UCSD-AML1 (cell line): ENCODE measurements around the gene CNTNAP1.
"Not testable (repeated sequence)": the region's sequence is repeated elsewhere in the genome, so short reads cannot be mapped to it uniquely, and the experiment has no call there.

ENCODE experiments used
- DNase-seq: peaks from one replicate; lab custom pipeline; 2025; ENCODE audit not compliant: unreplicated experiment; lab: John Stamatoyannopoulos, UW

Gene CNTNAP1

DNA sequence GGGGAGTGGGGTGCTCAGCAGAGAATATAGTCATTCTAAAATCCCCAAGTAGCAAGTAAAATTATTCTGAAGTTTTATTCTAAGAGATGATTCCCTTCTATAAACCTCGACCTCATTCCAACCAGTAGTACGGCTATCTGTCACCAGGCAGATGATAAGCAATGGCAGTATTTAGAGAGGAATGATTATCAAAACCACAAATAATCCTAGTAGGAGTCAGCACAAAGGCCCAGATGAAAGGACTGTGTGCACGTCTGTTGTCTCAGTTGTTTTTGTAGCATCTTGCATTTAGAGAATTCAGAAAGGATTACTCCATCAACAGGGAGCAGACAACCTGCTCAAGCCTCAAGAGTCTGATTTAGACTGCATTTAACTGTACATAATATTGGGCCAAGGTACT is 41.3 kb downstream of the CNTNAP1 start:
- no peak for DNase-seq

DNA sequence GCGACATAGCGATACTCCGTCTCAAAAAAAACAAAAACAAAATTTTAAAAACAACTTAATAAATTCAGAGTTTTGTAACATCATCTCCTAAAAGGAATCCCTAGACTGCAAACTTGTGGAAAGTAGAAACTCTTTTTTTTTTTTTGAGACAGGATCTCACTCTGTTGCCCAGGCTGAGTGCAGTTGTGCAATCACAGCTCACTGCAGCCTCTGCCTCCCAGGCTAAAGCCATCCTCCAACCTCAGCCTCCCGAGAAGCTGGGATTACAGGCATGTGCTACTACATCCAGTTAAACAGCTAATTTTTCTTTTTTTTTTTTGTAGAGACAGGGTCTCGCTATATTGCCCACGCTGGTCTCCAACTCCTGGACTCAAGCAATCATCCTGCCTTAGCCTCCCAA is 42.8 kb downstream of the CNTNAP1 start:
- no peak for DNase-seq

DNA sequence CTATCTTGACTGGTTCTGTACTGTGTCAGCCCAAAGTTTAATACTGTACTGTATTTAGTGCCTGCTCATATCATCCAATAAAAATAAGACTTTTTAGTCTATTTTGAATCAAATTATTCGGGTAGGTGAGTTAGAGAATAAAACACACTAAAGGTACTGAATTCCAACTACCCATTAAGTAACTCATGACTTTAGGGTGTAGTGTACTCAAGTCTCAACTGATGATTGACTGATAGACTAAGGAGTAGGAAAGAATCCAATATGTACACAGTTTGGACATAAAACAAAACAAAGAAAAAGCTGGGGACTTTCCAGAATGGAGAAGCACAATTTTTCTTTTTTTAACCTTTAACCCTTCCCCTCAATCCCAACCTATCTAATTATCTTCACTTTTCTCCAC is 58.4 kb downstream of the CNTNAP1 start:
- no peak for DNase-seq

DNA sequence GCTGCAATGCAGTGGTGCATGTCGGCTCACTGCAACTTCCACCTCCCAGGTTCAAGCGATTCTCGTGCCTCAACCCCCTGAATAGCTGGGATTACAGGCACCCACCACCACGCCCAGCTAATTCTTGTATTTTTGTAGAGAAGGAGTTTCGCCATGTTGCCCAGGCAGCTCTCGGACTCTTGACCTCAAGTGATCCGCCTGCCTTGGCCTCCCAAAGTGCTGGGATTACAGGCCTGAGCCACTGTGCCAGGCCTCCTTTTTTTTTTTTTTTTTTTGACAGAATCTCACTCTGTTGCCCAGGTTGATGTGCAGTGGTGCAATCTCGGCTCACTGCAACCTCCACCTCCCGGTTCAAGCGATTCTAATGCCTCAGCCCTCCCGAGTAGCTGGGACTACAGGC is 60.6 kb downstream of the CNTNAP1 start:
- not testable (repeated sequence) for DNase-seq

DNA sequence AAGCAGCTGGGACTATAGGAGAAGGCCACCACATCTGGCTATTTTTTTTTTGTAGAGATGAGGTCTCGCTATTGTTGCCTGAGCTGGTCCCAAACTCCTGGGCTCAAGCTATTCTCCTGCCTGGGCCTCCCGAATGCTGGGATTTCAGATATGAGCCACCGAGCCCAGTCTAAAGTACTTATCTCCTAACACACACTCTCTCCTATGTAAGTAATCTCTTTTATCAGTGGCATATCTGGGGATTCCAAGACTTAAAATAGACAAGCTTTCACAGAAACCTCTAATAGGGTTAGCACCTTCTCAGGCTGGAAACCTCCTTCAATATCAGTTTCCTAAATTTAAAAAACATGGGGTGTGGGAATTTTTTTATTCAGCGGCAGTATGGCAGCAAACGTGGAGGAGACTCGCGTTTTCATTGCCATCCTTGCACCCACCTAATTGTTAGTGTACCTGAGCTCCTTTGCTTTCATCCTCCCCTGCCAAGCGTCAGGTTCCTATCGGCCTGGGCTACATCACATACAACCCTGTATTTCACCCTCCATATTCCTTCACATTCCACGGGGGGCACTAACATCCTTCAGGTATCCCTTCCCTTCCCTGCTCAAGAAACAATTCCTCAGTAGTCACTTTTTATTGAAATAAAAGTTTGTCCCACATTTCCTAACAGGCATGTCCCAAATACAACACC is 61.4 kb downstream of the CNTNAP1 start:
- DNase-seq, result no peak

DNA sequence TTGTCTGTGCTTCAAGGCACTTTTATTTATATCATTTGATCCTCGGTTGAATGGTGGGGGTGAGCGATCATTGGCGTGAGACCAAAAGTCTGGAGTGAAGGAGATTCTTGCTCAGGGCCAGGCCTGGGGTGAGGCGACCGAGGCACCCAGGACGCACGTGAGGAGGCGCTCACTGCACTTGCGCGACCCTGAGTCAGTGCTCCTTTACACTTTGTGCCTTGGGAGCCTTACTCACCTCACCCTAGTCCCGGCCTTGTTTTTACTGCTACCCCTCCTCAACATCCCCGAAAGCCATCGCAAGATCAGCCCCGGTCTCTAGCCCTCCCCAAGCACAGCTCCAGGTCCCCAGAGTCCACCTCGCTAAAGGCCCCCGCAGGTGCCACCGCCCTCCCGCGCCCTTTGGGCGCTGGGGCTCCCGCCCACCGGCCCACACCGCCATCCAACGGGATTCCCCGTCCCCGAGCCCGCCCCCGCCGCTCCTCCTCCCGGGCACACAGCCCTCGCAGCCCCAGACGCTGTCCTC is 62.0 kb downstream of the CNTNAP1 start:
- peak; percentile 85 for DNase-seq

DNA sequence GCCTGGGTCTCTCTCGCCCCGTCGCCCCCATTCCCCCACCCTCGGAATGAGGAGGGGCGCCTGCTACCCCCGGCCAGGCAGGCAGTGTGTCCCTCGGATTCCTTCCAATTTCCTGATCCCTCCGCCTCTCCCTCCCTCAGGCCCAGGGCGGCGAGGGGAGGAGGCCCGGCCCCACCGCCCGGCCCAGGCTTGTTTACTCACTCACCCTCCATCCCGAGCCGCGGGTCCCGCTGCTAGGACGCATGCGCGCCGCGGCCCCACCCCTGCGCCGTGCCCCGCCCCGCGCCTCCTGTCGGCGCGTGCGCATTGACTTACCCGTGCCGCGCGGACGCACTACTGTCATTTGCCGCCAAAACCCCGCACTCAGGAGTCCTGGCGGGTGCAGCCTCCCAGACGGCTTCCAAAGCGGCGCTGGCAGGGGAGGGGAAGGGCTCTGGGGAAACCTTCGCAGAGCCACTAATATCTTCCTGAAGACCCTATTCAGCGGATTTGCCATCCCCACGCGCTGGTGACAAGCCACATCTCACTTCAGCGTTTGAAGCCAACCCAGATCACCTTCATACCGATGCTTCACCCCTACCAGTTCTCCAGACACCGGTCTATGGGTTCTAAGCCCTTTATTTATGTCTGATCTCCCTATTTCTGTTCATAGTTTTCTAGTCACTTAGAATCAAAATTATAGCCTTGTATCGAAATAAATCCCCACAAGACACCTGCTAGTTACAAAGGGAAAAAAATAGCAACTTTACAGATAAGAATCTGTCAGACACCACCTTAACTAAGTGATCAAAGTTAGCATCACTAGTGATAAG is 62.7 kb downstream of the CNTNAP1 start, which contains the start of gene EZH1:
TSS of gene EZH1 (minus strand) at position 235 of the 812 bp plus-strand sequence. CDS start 16,099 bp downstream, outside the sequence.
- DNase-seq, result peak; percentile 93

DNA sequence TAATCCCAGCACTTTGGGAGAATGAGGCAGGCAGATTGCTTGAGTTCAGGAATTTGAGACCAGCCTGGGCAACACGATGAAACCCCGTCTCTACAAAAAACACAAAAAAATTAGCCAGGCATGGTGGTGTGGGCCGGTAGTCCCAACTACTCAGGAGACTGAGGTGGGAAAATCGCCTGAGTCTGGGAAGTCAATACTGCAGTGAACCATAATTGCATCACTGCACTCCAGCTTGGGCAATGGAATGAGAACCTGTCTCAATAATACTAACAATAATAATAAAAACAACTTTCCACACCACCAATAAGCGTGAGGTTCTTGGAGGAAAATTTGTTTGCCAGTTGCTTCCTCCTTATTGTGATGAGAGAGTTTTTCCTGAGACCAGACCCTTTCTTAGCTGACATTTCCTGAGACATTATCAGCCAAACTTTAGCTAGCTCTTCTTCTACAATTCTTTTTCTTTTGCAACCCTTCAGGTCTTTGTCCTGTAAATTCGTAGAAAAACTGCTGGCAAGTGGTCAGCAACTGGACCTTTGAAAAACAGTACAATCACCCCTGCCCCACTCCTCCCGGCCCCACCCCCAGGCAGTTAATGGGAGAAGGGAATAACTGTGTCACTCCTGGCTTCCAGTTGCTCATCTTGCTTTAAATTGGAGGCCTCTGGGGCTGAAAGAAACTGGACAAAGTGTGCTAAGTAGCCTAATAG is 66.0 kb downstream of the CNTNAP1 start:
- no peak for DNase-seq

DNA sequence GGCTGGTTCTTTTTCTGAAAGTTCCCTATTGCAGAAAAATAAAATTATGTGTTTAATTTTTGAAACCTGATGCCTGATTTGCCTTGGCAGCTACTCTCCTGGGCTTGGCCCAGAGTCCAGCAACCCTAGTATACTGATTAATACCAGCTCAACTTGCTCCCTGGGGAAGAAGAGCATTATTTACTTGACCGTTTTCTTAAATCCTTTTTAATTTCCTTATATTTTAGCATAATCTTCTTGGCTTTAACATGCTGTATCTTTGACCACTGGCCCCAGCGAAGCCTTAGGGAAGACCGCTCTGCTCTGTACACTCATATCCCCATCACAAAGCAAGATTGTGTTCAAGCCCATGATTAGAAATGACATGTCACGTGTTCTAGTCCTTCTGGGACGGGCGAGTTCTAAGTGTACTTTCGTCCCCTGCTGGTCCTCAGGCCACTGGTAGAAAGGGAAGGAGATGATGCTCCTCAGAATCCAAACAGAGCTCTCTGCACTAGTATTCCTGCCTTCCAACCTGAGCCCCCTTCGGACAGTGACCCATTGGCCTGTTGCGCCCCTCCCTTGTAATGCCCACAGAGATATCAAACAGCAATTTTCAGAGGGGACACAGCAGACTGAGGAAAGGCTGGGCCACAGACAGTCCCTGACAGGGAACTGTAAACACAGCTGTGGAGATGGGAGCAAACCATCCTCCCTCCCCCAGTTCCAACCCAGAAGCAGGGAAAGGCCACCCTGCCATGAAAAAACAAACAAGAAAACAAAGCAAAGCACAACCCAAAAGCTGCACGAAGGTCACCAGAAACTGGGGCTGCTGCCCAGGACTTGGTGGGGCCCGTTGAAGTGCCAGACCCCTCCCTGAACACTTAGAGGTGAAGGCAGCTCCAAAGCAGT is 66.8 kb downstream of the CNTNAP1 start:
- no peak for DNase-seq
